Fibroblast of lung (primary cell): Measurements from ENCODE around the gene PEX6. TPM values are rescaled to one million over a fixed set of nuclear protein-coding genes. Genes with fewer than 3 reads are reported as not detected.
A peak's percentile ranks its signal among the peaks of the same experiment; 100 is the strongest.

ENCODE experiments used
- DNase-seq, 2 donors: peaks; one replicate each; pipeline versions ENCODE4 v3.0.0 to v3.0.0-alpha.2; 2010; ENCODE audit warnings: low read depth in 2 of 2
- H2AFZ ChIP-seq: 2 replicates; pipeline ENCODE4 v1.5.1; 2012; ENCODE audit warnings: low read length, control low read depth, inconsistent platforms
- H3K27ac ChIP-seq: 2 replicates; pipeline ENCODE4 v1.5.1; 2011; ENCODE audit warnings: low read length, control low read depth; ENCODE audit not compliant: insufficient read depth
- H3K27me3 ChIP-seq: 2 replicates; pipeline ENCODE4 v1.5.1; 2011; ENCODE audit warnings: mild to moderate bottlenecking, low read length; ENCODE audit not compliant: control insufficient read depth, insufficient read depth
- H3K36me3 ChIP-seq: 2 replicates; pipeline ENCODE4 v1.5.1; 2011; ENCODE audit warnings: low read length; ENCODE audit not compliant: control insufficient read depth, insufficient read depth
- H3K4me1 ChIP-seq: 2 replicates; pipeline ENCODE4 v1.5.1; 2011; ENCODE audit warnings: low read length; ENCODE audit not compliant: control insufficient read depth, insufficient read depth; ENCODE audit errors: extremely low read depth
- H3K4me2 ChIP-seq: 2 replicates; pipeline ENCODE4 v1.5.1; 2011; ENCODE audit warnings: low read length, control low read depth; ENCODE audit not compliant: insufficient read depth; ENCODE audit errors: extremely low read depth
- H3K4me3 ChIP-seq, 4 experiments: fragments of 200-600 bp in 1 of 4; sonication (generic) in 1 of 4; replicated peaks in 1 of 4; 2 replicates each; pipeline ENCODE4 v1.5.1; 2011 to 2016; ENCODE audit warnings: low read length in 4 of 4, low read depth in 3 of 4, mild to moderate bottlenecking in 3 of 4, control low read depth in 2 of 4, inconsistent platforms in 1 of 4, mixed read lengths in 1 of 4; ENCODE audit not compliant: insufficient read depth in 1 of 4; ENCODE audit errors: control extremely low read depth in 1 of 4
- H3K79me2 ChIP-seq: 2 replicates; pipeline ENCODE4 v1.5.1; 2012; ENCODE audit warnings: mild to moderate bottlenecking, low read length, inconsistent platforms; ENCODE audit not compliant: control insufficient read depth, insufficient read depth
- H3K9ac ChIP-seq: 2 replicates; pipeline ENCODE4 v1.5.1; 2011; ENCODE audit warnings: mild to moderate bottlenecking, low read length, control low read depth; ENCODE audit not compliant: insufficient read depth
- H3K9me3 ChIP-seq: 2 replicates; pipeline ENCODE4 v1.5.1; 2012; ENCODE audit warnings: low read depth, low read length; ENCODE audit not compliant: control insufficient read depth, insufficient read depth
- H4K20me1 ChIP-seq: 2 replicates; pipeline ENCODE4 v1.5.1; 2011; ENCODE audit warnings: low read length; ENCODE audit not compliant: control insufficient read depth, insufficient read depth; ENCODE audit errors: extremely low read depth
- EZH2 ChIP-seq: IDR thresholded peaks from 2 replicates; pipeline ENCODE4 v1.5.1; 2012; ENCODE audit warnings: low read length, control low read depth, mild to moderate bottlenecking; ENCODE audit errors: missing control alignments
- polyA plus RNA-seq, 2 donors: library from polyadenylated mRNA; depleted of rRNA in 1 of 2; stranded (reverse) in 1 of 2; unstranded in 1 of 2; fragments of >200 nt; gene quantifications; 2 replicates each; pipeline ENCODE4 v1.2.1, GENCODE V29; 2011 to 2012; ENCODE audit warnings: missing spikeins in 1 of 2
- total RNA-seq: library from RNA; depleted of rRNA; stranded (reverse); fragments of >200 nt; gene quantifications from 2 replicates; pipeline ENCODE4 v1.2.1, GENCODE V29; 2014
- TF ChIP-seq, protein P1 (sequence below), 2 donors: IDR thresholded peaks in 1 of 2; conservative IDR thresholded peaks in 1 of 2; 1 replicate in 1 of 2; 2 replicates in 1 of 2; pipeline ENCODE4 v1.5.1; 2011 to 2012; ENCODE audit warnings: low read length in 2 of 2, control low read depth in 1 of 2, inconsistent platforms in 1 of 2, low read depth in 1 of 2, mild to moderate bottlenecking in 1 of 2

PEX6 gene
- total and polyA plus RNA-seq, 2 donors (not counting 1 experiment from before 2014, with no cell fraction given): 5.3 to 49.2 TPM

DNA sequence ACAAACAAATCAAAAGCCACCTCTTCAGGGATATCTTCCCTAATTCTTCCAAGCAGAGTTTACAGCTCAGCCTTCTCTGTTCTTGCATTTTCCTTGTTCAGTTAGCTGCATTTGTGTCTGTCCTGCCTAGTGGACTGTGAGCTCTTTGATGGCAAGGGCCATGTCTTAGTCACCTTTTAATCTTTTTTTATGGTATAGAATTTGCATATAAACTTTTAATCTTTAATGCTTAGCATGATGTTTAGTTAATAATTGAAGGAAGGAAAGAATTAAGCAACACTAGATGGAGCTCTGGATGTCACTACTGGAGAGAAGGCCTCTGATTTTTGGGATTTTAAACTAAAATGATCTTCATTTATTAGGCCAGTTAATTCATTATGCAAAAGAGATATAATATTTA is 17.5 kb upstream of the PEX6 start:
- Histone ChIP-seq H3K4me1 (no peaks in the 10 kb centered on the region), H3K27ac (no peak overlapping the region), H3K9ac (no peak overlapping the region), H3K4me3 (no peak overlapping the region), H3K4me2 (no peak overlapping the region), H3K79me2 (no peaks in the 10 kb centered on the region), H3K9me3 (no peaks in the 10 kb centered on the region), H3K36me3 (no peaks in the 10 kb centered on the region), H4K20me1 (no peaks in the 10 kb centered on the region), H3K27me3 (no peaks in the 10 kb centered on the region), H2AFZ (no peak overlapping the region)
- TF ChIP-seq, protein P1, sequence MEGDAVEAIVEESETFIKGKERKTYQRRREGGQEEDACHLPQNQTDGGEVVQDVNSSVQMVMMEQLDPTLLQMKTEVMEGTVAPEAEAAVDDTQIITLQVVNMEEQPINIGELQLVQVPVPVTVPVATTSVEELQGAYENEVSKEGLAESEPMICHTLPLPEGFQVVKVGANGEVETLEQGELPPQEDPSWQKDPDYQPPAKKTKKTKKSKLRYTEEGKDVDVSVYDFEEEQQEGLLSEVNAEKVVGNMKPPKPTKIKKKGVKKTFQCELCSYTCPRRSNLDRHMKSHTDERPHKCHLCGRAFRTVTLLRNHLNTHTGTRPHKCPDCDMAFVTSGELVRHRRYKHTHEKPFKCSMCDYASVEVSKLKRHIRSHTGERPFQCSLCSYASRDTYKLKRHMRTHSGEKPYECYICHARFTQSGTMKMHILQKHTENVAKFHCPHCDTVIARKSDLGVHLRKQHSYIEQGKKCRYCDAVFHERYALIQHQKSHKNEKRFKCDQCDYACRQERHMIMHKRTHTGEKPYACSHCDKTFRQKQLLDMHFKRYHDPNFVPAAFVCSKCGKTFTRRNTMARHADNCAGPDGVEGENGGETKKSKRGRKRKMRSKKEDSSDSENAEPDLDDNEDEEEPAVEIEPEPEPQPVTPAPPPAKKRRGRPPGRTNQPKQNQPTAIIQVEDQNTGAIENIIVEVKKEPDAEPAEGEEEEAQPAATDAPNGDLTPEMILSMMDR (conservative IDR thresholded peaks at IDR 0.05 in 1 of 2, IDR thresholded peaks at IDR 0.05 in 1 of 2; ENCODE audit: low read depth in 1 of 2, low read length in 2 of 2): peak in 1 of 2 donors; percentile 22
- TF ChIP-seq EZH2: no peak
- DNase-seq: peak in 1 of 2 donors; percentile 19

GRCh38 chr6:42993445-42993844 is 14.5 kb upstream of the PEX6 start:
- H3K9me3 ChIP-seq: no peaks in the 10 kb centered on the region
- H3K4me2 ChIP-seq: no peak overlapping the region
- no peaks in the 10 kb centered on the region for H4K20me1 ChIP-seq
- H3K27me3 ChIP-seq: no peaks in the 10 kb centered on the region
- H3K4me1 ChIP-seq: no peaks in the 10 kb centered on the region
- no peak for DNase-seq
- no peak for TF ChIP-seq EZH2
- TF ChIP-seq, protein P1 (conservative IDR thresholded peaks at IDR 0.05 in 1 of 2, IDR thresholded peaks at IDR 0.05 in 1 of 2; ENCODE audit: low read depth in 1 of 2, low read length in 2 of 2): no peak
- H3K27ac ChIP-seq: no peak overlapping the region
- no peaks in the 10 kb centered on the region for H3K79me2 ChIP-seq
- no peaks in the 10 kb centered on the region for H3K36me3 ChIP-seq
- H2AFZ ChIP-seq: no peak overlapping the region
- H3K4me3 ChIP-seq: no peak overlapping the region
- no peak overlapping the region for H3K9ac ChIP-seq

DNA sequence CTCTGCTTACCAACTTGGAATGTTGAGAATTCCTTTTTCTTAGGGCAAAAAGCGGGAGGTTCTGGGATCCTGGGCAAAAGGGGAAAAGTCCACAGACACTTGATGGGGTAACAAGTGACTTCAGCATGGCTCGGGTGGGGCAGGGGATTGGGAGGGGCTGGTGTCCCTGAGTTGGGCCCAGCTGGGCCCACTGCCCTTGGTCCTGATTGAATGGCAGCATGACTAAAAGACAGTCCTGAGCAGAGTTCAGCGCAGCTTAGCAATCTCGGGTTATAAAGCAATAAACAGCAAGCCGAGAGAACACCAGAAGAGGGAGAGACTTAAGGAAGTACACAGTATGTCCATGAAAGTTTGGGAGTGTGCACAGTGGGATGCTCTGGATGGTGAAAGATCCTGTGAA is 10.9 kb upstream of the PEX6 start:
- H3K27ac ChIP-seq: no peak overlapping the region
- H3K4me2 ChIP-seq: no peak overlapping the region
- H4K20me1 ChIP-seq: no peaks in the 10 kb centered on the region
- H3K36me3 ChIP-seq: peaks cover 3% of the 10 kb centered on the region
- no peaks in the 10 kb centered on the region for H3K27me3 ChIP-seq
- DNase-seq: no peak
- H3K4me1 ChIP-seq: peaks cover 8% of the 10 kb centered on the region
- H2AFZ ChIP-seq: no peak overlapping the region
- H3K79me2 ChIP-seq: peaks cover 12% of the 10 kb centered on the region
- H3K9me3 ChIP-seq: no peaks in the 10 kb centered on the region
- TF ChIP-seq, protein P1 (conservative IDR thresholded peaks at IDR 0.05 in 1 of 2, IDR thresholded peaks at IDR 0.05 in 1 of 2; ENCODE audit: low read depth in 1 of 2, low read length in 2 of 2): no peak
- no peak for TF ChIP-seq EZH2
- no peak overlapping the region for H3K4me3 ChIP-seq
- no peak overlapping the region for H3K9ac ChIP-seq
